Femur (tissue), 1 donor: Measurements from ENCODE around the gene KCNJ12.
"Not testable (repeated sequence)": the region's sequence is repeated elsewhere in the genome, so short reads cannot be mapped to it uniquely, and the experiment has no call there.

Experiments
- DNase-seq: peaks from one replicate; pipeline ENCODE4 v3.0.0-alpha.2; 2017

KCNJ12 gene

DNA sequence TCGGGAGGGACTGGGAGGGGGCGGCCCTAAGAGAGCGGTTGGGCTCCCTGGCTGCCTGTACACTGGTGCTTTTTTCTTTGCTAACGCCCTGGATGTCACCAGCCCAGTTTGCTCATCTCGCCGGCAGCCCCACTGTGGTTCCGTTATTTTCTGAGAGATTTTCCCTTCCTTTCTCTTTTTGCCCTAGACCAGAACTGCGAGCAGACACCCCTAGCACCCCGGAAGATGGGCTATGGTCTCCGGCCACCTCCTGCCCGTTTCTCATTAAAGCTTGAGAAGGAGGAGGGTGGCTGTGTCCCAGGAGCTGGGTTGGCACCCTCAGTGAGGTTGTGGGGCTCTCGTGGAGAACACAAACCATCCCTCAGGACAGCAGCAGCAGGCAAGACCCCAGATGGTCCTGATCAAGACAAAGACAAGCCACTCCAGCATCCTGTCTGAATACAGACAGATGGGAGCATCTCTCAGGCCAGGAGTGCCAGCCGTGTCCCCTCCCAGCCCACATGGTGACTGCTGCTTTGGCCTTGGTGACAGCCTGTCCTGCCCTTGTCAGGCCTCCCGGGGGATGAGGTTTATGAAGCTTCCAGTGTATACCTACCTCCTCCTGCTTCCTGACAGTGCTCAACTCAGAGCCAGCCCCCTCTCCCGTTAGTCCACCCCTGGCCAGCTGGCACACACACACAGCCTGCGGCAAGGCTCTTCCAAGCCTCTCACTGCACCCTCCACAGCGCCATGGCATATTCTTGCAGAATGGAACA is 77.2 kb downstream of the KCNJ12 start:
- no peak for DNase-seq

DNA sequence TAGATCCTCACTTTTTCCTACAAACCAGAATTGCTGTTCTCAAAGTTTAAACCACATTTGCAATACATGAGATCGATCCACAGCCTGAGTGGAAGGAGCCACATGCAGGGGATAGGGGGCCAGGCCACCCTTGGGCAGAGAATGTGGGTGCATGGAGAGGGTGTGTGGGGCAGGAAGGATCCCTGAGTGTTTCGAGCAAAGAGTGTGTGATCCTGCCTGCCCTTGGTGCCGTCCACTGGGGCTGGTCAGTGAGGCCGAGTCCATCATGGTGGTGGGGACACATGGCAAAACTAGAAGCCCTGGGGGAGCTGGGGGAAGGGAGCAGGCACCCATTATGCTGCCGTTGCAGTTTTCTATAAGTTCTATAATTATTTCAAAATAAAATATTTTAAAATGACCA is 77.8 kb downstream of the KCNJ12 start:
- DNase-seq, result not testable (repeated sequence)

DNA sequence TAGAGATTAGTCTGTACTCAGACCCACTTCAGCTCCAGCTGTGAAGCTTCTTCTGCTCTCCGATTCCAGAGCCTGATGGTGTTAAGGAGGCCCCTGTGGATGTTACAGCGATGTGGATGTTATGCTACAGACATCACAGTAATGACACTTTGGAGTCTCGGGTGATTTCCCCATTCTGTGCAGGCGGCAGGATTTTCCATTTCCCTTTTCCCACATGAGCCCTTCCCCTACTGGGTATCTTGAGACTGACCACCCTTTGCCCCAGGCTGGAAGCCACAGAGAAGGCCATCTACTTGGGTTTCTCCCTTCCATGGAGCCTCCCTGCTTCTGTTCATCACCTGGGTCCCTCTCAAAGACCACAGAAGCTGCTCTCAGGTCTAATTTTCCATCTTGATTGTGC is 78.3 kb downstream of the KCNJ12 start:
- DNase-seq, result no peak

DNA sequence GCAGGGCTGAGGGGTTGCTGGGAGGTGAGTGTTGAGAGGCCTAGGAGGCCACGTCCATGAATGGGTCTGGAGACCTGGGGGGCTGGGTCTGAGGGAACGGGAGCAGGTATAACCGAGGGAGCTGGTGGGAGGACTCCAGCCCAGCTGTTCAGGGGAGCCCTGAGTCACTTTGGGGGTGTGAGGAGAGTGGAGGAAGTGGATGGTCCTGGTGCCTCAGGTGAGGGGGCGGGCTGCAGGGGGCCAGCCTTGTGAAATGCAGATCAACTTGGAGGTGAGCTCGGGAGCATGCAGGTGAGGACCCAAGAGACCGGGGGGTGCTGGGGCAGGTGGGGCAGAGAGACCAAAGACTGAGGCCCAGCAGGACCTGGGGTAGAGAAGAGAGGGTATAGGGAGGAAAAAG is 79.6 kb downstream of the KCNJ12 start:
- no peak for DNase-seq

DNA sequence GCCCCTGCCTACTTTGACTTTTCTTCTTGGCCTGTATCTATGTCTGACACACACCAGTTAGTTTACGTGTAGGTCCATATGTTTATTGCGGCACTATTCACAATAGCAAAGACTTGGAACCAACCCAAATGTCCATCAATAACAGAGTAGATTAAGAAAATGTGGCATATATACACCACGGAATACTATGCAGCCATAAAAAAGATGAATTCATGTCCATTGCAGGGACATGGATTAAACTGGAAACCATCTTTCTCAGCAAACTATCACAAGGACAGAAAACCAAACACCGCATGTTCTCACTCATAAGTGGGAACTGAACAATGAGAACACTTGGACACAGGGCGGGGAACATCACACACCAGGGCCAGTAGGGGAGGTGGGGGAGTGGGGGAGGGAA is 80.3 kb downstream of the KCNJ12 start:
- not testable (repeated sequence) for DNase-seq

DNA sequence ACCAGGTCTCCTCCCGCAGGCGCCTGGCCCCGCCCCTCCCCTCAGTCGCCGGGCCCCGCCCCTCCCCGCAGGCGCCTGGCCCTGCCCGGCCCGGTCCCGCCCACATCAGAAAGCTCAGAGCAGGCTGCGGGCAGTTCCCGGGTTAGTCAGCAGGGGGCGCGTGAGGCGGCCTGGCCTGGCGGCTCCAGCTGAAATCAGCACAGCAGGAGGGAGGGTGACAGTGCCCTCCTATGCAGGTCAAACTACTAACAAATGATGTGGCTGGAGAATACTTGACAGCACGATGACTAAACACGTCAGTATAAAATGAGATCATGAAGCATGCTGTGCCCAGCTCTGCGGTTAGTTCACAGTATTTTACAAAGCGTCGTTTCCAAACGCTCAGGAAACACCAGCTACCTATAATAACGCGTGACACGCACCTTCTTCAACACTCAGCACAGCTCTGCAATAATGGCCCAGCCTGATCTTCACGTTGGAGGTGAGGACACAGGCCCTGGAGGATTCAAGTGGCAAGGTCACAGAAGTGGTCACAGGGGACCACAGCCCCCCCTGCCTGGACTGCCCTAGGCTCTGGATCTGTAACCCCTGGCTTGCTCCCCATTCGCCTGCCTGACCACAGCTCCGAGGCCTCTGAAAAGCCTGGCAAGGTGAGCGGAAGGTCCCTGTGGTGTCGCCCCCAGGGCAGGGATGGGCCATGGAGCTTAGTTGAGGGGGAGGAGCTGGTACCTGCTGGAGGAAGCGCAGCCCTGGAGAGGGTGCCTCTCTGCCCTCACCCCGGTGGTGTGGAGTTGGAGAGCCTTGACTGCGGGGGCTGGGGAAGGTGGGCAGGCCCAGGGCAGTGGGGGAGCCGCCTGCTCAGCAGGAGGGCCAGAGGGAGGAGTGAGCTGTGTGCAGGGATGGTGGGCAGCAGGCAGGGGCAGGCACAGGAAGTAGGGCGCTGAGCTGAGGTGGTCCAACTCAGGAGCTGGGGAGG is 81.2 kb downstream of the KCNJ12 start:
- peak; percentile 91 for DNase-seq

DNA sequence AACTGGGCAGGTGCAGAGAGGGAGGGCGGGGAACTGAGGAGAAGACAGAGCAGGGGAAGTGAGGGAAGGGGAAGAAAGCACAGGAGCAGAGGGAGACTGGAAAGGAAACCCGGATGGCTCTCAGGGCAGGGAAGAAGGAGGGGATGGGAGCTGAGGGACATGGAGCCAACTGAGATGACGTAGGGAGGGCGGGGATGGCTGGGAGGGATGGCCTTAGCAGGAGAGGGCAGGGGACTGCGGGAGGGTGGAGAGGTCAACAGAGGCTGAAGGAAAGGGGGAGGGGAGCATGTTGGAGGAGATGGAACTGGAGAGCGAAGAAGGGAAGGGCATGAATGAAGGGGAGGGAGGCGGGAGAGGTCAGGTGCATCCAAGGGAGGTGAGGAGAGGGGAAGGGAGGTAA is 81.9 kb downstream of the KCNJ12 start:
- DNase-seq, result no peak

DNA sequence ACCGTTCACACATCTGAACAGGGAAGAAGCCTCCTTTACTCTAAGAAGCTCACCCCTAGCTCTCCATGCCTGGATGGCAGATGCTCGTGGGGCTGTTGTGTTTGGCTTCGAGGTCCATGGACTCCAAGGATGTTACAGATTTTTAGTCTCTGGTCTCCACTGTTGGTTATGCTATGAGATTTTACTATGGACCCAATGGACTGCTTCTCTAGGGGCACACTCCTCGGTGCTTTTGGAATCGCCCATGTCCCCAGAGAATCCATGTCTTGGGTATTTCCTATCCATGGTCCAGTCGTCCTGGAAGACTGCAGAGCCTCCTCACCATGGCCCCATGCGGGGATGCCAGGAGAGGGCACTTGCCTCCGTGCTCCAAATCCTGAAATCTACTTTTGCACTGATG is 83.4 kb downstream of the KCNJ12 start:
- DNase-seq, result no peak

DNA sequence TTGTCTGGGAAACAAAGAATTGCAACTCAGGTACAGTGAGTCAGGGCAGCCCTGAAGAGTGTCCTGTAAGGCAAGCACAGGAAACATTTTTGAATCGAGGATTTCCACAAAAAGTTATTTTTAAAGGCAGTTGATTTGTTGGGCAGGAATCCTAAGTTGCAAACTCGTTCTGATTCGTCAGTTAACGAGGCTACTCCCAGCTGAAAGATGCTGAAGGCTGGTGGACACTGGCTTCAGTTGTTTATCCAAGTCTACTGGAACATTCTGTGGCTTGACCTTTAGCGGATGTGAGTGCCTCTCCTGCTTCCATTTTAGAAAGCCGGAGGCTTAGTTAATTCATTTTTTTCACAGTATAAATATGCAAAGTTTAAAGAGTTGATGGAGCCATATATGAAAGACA is 84.2 kb downstream of the KCNJ12 start:
- DNase-seq, result no peak

DNA sequence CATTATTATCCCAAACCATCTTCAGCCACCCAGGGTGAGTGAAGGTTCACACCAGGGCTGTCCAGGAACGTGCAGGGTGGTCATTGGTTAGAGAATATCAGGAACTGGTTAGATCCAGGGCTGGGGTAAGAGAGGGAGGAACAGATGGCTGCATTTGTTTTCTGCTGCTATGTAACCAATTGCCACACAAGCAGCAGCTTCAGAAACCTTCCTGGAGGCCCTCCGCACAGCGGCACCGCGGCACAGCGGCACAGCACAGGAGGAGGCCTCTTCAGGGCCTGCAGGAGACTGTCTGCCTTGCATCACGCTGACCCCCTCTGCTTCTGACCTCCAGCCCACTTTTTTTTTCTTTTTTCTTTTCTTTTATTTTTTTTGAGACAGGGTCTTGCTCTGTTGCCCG is 86.1 kb downstream of the KCNJ12 start:
- DNase-seq, result no peak

DNA sequence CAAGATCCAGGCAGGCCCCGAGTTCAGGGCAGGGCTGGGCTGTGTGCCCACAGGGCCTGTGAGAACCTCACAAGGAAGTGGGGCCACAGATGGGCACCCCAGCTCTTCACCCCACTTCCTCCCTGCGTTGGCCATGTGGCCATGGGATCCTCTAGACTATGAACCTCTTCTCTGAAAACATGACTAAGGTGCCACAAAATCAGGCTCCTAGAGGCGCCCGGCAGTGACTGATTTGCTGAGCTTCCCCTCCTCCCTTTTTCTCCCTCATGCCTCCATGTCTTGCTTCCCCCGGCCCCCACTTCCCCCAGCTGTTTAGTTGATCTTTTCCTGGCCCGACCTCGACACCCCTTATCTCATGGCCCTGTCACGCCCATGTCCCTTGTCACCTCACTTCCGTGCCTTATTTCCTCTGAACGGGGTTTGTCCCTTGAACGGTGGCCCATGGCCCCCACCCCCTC is 87.1 kb downstream of the KCNJ12 start:
- DNase-seq, result no peak

DNA sequence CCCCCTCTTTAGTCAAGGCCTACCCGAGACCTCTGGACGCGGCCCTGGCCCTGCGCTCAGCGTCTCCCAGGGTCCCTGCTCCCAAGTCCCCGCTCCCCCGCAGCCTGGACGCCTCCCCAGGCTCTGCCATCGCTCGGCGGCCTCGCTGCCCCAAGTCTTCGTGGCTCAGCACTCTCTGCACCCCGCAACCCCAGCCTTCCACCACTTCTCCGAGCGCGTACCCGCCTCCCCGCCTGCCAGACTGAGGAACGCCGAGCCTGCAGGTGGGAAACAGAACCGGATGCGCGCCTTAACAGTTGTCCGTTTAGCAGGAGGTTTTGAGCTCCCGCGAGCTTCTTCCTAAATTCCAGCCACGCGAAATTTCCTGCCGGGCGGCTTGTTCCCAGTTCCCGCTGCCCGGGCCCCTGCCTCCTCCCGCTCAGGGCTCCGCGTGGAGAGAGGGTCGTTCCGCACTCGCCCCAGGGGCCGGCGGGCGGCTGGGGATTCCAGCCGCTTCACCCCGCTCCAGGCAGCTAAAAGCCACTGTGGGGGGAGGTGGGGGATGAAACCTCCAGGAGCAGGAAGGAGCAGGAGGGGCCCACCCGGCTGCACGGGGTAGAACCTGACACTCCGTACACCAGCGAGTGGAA is 87.7 kb downstream of the KCNJ12 start:
- DNase-seq, result no peak

DNA sequence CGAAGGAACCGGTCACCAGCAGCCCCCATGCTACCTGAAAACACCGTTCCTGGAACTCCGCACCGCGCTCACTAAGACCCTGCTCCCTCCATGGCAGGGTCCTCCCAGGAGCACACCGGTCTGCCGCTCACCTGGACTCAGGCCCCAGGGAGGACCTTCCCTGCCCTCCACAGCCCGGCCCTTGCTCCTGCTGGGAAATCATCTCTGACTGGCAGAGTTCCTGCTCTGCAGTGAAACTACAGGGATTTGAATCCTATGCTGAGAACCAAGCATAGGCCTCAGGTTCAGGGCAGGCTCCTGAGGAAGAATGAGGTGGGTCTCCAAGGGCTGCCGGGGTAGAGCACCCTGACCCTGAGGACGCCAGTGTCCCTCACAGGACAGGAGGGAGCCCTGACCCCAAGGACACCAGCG is 88.5 kb downstream of the KCNJ12 start:
- no peak for DNase-seq

DNA sequence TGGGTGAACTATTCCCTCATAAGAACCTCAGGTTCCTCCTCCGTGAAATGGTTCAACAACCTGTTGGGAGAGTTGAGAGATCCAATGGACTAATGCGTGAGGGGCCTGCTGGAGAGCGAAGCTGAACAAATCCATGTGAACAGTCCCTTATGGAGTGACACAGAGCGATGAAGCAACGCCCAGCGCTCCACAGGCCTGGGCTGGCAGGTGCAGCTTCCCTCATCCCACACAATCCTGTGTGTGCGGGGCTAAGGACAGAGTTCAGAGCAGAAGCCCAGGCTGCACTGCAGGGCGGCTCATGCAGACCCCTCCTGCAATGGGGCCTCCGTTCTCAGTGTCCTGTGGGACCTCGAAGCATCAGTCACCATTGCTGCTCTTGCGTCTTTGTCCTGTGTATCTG is 90.4 kb downstream of the KCNJ12 start:
- DNase-seq, result no peak

DNA sequence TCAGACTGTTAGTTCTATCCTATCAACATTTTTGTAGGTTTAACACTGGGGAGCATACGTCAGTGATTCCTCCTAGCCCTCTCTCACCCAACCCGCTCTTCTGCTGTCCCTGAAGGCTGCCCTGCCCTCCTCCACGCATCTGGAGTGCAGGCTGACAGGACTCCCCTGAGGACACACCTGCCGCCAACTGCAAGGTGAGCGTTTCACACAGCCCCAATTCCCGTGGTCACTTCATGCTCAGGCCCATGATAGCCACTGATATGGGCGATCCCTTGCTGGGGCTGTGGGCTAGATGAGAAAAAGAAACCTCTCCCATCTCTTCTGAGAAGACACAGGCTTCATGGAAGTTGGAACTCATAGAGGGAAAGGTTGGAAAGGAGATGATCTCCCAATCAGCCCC is 91.0 kb downstream of the KCNJ12 start:
- DNase-seq, result no peak

DNA sequence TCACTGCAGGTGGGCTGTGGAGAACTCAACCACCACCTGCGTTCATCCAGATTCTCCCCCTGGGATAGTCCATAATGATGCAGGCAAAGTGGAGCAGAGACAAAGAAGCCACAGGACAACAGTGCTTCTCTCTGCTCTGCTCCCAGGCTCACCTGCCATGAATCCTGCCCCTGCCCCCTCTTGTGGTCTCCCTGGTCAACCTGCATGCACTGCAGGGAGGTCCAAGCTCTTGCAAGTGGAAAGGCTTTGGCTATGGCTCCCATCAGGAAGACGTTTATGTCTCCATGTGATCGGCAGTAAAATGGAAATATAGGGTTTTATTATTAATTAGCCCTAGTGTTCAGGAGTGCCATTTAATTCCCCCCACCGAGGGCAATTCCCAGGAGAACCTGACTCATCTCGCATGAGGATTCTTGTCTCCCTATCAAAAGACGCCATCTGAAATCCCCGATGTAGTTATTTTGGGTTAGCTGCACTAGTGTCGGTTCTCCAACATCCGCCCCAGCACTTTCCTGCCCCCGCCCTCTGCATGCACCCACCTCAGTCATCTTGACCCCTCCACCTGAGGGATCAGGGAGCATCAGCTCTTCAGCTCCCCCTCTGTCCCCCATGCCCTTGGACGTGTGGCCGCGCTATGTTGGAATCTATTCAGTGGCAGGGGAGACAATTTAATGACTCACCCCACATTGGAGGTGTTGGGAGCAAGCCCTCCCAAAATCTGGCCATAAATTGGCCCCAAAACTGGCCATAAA is 91.8 kb downstream of the KCNJ12 start:
- DNase-seq, result no peak
